Measurements from ENCODE around the gene TBCA.

TBCA gene

GRCh38 chr5:77641963-77642737 is 134.0 kb downstream of the TBCA start:
- DNase-seq (ENCODE audit: low spot score) = no peak

GRCh38 chr5:77641397-77641943 is 134.7 kb downstream of the TBCA start:
- DNase-seq (ENCODE audit: low spot score) = no peak

Data from COLO829 (cell line).